NCI-H345 treated with DMSO at 0.1 percent for 48 hours (cell line): Measurements from ENCODE around the gene KIAA1586.
"Not testable (repeated sequence)": the region's sequence is repeated elsewhere in the genome, so short reads cannot be mapped to it uniquely, and the experiment has no call there.

Experiments
- DNase-seq: peaks from one replicate; lab custom pipeline; 2025; ENCODE audit not compliant: unreplicated experiment; lab: John Stamatoyannopoulos, UW

KIAA1586 gene, protein sequence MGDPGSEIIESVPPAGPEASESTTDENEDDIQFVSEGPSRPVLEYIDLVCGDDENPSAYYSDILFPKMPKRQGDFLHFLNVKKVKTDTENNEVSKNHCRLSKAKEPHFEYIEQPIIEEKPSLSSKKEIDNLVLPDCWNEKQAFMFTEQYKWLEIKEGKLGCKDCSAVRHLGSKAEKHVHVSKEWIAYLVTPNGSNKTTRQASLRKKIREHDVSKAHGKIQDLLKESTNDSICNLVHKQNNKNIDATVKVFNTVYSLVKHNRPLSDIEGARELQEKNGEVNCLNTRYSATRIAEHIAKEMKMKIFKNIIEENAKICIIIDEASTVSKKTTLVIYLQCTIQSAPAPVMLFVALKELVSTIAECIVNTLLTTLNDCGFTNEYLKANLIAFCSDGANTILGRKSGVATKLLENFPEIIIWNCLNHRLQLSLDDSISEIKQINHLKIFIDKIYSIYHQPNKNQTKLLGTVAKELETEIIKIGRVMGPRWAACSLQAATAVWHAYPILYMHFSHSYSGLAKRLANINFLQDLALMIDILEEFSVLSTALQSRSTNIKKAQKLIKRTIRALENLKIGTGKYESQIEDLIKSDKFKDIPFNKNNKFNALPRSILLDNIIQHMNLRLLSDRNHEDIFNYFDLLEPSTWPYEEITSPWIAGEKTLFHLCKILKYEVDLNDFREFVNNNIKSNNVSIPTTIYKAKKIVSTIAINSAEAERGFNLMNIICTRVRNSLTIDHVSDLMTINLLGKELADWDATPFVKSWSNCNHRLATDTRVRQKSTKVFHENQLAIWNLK

DNA sequence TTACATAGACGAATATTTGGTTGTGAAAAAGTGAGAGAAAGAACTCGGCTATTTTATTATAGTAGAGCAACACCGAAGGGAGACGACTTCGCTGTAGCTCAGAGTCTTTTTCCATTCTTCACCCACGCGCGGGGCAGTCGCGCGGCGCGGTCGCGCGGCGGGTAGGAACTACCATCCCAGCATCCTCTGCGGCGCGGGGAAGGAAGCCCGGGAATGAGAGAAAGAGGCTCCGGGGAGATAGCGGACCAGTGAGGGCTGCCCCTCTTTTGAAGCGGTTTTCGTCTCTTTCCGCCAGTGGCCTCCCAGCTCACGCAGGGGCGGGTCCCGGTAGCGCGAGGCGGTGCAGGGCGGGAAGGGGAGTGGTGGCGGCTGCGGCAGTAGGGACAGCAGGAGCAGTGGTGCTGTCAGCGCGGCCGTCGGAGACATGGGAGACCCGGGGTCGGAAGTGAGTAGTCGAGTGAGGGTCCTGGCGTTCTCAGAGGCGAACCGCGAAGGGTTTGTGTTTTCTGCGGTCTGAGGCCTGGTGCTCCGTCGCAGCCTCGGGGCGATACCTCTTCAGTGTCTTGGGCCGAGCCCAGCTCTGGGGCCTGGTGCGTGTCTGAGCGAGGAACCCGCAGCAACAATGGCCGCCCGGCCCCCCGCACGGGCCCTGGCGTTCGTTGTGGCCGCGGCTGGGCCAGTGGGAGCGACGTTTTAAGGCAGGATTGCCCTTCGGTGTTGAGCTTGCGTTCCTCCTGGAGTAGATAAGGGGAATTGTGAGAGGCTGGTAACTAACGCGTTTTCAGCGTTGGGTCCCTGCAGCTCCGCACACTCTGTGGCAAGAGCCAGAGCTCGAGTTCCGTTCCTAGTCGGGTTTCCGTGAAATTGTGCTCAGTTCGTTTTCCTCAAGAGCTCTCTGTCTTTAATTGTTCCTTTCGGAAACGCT, at the start of gene KIAA1586:
KIAA1586 (plus strand) TSS at position 362 of the 925 bp plus-strand sequence; CDS start at position 425, 63 bp downstream.
- DNase-seq: peak; percentile 88

DNA sequence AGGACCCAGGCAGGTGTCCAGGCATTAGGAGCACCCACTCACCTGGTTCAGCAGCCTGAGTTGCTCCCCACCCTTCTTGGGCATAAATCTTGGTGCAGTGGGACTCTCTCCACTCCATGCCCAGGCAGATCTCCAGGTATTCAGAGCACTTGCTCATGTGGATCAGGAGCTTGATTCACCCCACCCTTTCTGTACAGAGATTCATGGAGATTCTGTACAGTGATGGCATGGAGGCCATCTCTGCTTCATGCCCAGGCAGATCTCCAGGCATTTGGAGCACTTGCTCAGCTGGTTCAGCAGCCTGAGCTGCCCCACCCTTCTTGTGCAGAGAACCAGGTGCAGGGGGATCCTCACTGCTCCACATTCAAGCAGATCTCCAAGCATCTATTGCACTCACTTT, 47.4 kb upstream of the KIAA1586 start:
- no peak for DNase-seq

DNA sequence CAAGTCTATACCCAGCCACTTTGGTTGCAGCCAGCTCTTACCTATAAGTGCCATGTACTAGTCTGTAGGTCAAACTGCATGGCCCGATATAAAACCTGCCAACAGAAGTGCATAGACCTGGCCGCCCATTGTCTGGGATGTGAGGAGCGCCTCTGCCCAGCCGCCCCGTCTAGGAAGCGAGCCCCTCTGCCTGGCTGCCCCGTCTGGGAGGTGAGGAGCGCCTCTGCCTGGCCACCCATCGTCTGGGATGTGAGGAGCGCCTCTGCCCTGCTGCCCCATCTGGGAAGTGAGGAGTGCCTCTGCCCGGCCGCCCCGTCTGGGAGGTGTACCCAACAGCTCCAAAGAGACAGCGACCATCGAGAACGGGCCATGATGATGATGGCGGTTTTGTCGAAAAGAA, 46.7 kb upstream of the KIAA1586 start:
- DNase-seq: not testable (repeated sequence)

DNA sequence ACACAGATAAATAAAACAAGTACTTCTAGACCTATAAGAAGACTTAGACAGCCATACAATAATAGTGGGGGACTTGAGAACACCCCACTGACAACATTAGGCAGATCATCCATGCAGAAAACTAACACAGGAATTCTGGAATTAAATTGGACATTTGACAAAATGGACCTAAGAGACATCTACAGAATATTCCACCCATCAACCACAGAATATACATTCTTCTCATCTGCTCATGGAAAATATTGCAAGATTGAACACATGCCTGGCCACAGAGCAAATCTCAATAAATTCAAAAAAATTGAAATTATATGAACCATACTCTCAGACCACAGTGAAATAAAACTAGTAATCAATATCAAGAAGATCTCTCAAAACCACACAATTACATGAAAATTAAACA, 44.3 kb upstream of the KIAA1586 start:
- DNase-seq: no peak

DNA sequence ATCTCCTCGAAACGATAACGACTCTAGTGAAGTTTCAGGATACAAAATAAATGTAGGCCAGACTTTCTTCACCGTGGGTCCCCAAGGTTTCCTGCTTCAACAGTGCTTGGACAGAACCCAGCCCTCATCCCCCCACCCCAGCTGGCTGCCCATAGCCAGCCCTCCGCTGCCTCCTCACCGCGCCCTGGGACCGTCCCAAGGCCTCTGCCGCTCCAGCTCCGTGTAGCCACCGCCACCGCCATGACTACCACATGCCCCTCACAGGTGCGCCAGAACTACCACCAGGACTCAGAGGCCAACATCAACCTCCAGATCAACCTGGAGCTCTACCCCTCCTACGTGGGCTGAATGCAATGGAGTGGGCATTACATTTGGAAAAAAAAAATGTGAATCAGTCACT, 42.2 kb upstream of the KIAA1586 start:
- DNase-seq: no peak

DNA sequence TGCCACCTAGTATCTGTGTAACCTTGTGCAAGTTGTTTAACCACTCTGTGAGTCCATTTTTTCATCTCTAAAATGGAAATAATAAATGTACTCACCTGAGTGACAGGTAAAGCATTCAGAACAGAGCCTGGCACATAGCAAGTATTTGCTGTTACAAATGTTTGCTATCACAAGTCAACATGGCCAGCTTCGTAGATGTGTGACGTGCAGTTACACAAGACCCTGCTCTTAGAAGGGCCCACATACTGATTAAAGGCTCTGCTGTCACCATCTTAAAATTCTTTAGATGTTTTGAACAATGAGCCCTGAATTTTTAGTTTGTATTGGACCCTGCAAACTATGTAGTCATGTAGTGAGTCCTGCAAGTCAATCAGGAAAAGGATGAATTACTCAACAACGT, 40.4 kb upstream of the KIAA1586 start:
- DNase-seq: no peak

DNA sequence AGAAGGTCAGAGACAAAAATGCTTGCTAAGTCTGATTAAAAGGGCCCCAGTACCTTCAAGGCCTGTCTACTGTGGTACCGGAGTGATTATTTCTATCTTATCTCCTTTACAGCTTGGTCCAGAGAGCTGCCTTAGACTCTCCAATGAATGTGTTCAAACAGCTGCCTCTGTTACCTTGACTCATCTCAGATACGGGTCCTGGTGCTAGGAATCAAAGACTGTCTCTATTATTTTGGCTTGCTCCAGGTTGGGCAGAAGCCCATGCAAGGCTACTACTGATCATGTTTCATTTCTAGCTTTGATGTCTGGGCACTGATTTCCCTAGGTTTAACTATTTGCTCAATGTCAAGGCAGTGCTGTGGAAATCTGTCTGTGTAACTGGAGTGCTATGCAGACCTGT, 38.4 kb upstream of the KIAA1586 start:
- not testable (repeated sequence) for DNase-seq

DNA sequence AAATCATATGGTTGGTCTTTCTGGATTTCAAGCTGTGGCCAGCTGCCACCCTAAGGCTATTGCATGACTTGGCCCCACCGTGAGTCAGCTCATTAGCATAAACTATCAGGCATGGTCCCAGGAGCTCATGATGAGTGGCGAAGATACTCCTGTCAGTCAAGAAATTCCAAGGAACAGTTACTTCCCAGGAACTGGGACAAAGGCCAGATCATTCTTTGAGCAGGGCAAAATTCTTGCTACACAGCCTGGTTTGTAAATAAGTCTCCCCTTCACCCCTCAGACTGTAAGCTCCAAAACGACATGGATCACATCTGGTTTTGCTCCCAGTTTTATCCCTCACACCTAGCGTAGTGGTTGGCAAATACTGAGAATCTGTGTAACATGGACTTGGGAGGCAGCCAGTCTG, 33.0 kb upstream of the KIAA1586 start:
- DNase-seq: no peak

DNA sequence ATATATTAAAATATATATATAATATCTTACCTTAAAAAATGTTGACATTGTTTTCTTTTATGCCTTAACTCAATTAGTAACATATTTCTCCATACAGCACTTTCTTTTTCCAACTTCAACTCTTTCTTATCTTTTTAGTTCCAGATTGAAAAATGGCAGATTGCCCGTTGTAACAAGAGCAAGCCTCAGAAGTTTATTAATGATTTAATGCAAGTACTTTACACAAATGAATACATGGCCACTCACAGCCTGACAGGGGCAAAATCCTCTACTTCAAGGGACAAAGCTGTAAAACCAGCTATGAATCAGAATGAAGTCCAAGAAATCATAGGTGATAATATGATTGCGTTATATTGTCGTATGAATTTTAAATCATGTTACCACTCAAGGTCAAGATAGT, 29.4 kb upstream of the KIAA1586 start:
- no peak for DNase-seq

DNA sequence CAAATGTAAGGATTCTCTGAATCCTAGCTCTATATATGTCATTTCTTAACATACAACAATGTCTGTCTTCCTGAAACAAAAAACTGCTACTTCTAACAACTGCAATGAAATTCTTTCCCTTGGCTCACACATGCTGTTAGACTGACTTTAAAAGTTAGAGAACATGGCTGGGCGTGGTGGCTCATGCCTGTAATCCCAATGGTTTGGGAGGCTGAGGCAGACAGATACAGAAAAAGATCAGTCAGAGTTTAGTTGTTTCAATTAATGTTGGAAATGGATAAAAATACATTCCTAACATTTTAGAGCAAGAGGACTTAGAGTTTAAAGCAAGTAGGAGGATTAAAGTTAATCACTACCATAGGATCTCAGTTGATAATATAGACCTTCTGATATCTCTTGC, 28.7 kb upstream of the KIAA1586 start:
- no peak for DNase-seq

DNA sequence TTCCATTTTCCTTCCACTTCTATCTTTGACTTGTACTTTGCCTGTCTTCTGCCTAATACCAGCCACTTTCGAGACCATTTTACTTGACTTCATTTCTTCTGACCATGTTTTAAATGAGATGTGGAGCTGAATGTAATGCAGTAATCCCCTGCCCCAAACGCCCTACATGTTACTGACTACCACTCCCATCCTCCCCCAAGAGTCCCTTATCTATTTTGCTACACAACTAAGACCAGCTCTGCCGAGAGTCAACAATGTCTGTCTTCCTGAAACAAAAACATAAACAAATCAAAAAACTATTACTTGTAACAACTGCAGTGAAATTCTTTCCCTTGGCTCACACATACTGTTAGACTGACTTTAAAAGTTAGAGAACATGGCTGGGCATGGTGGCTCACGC, 27.1 kb upstream of the KIAA1586 start:
- no peak for DNase-seq

DNA sequence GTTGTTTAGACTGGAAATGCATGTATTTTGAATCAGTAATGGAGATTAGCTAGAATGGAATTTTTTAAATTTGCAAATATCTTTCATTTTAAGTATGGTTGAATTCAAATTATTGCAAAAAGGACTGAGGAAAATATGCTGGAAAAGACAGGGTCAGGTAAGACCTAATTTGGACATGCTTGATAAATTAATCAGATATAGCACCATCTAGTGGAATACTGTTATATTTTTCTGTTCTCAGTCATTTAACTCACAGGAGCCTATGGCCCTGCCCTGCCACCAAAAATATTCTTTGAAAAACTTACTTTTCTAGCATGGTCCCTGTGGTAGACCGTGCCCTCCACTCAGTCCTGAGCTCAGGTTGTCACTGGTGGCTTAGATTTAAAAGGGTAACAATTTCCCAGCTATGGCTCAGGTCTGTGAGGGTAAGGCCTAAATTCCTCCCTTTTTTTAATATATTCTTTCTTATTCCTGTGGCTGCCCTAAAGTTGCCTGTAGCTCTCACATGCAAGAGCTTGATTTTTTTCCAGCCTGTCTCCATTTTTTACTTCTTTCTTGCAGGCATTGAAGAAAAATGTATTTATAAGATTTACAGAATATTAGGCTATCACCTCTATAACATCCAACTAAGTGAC, 25.3 kb upstream of the KIAA1586 start:
- DNase-seq: peak; percentile 45

DNA sequence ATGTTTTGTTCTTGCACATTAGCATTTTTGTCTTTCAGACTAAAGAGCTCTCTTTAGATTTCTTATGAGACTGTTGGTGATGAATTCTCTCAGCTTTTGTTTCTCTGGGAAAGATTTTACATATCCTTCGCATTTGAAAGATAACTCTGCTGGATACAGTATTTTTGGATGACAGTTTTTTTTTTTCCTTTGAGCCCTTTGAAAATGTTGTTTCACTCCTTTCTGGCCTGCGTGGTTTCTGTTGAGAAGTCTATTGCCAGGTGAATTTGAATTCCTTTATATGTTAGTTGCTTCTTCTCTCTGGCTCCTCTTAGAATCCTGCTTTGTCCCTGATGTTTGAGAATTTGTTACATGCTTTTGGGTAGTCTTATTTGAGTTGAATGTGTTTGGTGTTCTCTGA, 22.2 kb upstream of the KIAA1586 start:
- no peak for DNase-seq

DNA sequence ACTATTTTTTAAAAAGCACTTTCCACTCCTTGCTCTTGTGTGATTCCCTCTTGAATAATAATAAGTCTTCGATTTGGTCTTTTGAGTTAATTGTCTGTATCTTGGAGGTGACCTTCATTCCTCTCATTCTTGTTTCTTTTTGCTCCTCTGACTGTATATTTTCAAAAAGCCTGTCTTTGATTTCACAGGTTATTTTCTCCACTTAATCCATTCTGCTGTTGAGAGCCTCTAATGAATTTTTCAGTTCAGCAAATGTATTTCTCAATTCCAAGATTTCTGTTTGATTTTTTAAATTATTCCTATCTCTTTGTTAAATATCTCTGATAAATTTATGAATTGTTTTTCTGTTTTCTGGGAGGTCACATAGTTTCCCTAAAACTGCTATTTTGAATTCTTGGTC, 21.7 kb upstream of the KIAA1586 start:
- no peak for DNase-seq

DNA sequence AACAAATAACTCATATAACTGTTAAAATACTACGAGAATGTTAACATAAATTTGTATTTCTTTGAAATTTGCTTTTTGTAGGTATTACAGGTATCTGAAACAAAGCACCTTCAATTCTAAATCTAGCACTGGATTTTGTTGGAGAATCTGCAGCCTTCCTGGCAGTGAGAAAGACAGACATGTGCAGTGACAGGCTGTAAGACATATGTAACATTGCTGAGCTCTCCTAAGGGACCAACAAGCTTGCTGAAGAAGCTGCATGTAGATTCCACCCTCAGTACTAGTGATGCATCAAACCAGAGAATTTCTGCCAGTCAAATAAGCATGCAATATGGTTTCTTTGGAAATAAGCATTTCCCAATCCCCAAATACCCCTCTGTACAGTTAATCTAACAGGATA, 20.5 kb upstream of the KIAA1586 start:
- DNase-seq: no peak

DNA sequence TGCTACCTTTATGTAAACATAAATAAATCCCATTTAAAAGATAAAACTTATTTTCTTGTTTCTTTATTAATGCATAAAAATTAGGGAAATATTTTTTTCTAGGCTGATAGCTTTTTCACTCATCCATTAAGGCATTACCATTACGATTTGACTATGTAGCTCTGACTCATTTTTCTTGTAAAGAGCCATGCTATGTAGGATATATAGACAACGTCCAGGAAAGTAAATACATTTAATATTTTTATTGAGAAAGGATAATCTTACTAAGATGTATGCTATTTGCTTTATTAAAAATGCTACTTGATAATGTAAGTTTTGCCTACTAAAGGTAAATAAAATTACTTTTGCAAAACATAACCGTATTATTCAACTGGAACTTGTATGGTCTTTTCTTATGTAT, 19.2 kb upstream of the KIAA1586 start:
- DNase-seq: no peak

DNA sequence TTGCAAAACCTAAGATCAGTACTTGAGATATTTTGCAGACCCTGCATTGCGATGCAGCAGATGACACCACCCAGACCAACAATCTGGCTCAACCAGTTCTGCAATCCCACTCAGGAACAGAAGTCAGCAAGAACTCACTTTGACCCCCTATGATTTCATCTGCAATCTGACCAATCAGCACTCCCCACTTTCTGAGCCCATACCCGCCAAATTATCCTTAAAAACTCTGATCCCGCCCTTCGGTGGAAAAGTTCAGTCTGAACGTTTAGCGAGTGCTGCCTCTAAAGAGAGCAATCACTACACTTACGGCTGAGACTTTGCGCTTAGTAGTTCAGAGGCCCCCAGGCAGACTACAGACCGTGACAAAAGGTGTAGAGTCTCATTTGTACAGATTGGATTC, 17.3 kb upstream of the KIAA1586 start:
- DNase-seq: no peak

DNA sequence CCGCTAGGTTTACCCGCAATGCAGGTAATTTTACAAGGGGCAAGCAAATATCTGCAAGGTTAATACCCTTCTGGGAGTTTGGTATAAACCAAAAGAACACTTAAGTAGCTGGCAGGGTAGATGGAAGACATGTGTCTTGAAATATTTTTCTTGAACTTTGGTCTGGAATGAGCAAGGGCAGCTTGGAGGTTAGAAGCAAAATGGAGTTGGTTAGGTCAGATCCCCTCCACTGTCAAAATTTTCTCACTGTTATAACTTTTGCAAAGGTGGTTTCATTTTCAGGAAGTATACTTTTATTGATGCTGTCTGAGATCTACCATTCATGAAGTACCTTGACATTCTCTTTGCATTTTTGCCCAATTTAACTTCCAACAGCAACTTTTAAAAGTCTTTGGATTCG, 13.3 kb upstream of the KIAA1586 start:
- no peak for DNase-seq

DNA sequence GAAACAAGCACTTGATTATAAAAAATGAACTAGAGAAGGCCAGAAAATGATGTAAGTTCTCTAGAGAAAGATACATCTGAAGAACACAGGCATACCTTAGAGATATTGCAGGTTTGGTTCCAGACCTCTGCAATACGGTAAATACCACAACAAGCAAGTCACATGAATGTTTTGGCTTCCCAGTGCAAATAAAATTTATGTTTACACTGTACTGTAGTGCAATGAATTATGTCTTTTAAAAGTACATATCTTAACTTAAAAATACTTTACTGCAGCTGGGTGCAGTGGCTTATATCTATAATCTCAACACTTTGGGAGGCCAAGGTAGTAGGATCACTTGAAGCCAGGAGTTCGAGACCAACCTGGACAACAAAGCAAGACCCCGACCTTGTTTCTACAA, 10.9 kb upstream of the KIAA1586 start:
- DNase-seq: no peak

DNA sequence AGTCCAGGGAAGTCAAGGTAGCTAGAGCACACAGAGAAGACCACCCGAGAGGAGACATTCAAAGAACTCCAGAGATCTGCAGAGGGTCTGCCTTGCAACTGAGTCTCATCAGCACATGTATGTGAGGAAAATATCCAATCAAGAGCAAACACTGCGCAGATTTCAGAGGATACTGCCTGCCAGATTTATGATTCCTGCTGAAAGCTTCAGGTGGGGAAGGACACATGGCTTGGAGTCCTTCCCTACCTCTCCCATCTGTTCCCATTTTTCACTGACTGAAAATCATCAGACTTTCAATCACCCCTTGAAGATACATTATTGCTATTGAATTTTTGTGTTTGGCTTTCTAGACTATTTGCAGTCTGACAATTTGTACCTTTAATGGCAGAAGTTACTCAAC, 7.6 kb upstream of the KIAA1586 start:
- no peak for DNase-seq

DNA sequence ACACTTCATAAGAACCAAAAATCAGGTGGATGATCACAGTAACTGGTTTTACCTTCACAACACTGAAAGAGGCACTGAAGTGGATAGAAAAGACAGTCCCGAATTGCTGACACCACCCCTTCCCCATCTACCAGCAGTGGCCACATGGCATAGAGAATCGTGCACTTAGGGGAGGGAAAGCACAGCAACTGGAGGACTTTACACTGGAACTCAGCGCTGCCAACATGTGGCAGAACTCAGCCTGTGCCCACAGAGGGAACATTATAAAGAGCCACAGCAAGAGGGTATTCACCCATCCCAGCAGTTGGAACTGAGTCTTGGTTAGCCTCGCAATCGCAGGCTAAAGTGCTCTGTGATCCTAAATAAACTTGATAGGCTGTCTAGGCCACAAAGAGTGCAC, 6.5 kb upstream of the KIAA1586 start:
- no peak for DNase-seq
